Lower leg skin (tissue), 4 donors: Measurements from ENCODE around the gene SEC16A. TPM values are rescaled to one million over a fixed set of nuclear protein-coding genes. Genes with fewer than 3 reads are reported as not detected.

ENCODE experiments used
- DNase-seq, 2 donors: peaks; one replicate each; pipeline ENCODE4 v3.0.0-alpha.2; 2019; ENCODE audit warnings: low spot score in 2 of 2
- H3K4me3 ChIP-seq: fragments of 200-600 bp; sonication (generic); 2 replicates; pipeline ENCODE4 v1.5.1; 2017; ENCODE audit warnings: mild to moderate bottlenecking, low read depth; ENCODE audit not compliant: poor library complexity, severe bottlenecking
- POLR2A ChIP-seq, 2 donors: fragments of 450-650 bp; IDR thresholded peaks; one replicate each; pipeline ENCODE4 v1.6.1; 2016 to 2017; ENCODE audit warnings: antibody characterized with exemption in 2 of 2, mild to moderate bottlenecking in 1 of 2, moderate library complexity in 1 of 2
- WGBS, 2 donors: methylation state at CpG; one replicate each; pipeline ENCODE4 v1.1.5; 2018; 5-methylcytosine and 5-hydroxymethylcytosine counted together
- intact Hi-C: fragments of 100-400 bp; cut with DNase I; formaldehyde crosslinking; loops from one replicate; pipeline ENCODE4 v1.15.0; 2023; ENCODE audit warnings: low total_unique reads
- total RNA-seq, 4 donors: library from RNA; depleted of rRNA; stranded (reverse); fragments of >200 nt; gene quantifications; one replicate each; pipeline ENCODE4 v1.1.0, GENCODE V29; 2016
- TF ChIP-seq, protein P1 (sequence below), 3 donors: fragments of 450-650 bp; IDR thresholded peaks; one replicate each; pipeline ENCODE4 v1.5.1; 2016; ENCODE audit warnings: antibody characterized with exemption in 3 of 3, mild to moderate bottlenecking in 3 of 3, moderate library complexity in 2 of 3

SEC16A gene
- total RNA-seq, 4 donors from 2014 or later, result 58.4 to 77.8 (median 58.5) TPM

DNA sequence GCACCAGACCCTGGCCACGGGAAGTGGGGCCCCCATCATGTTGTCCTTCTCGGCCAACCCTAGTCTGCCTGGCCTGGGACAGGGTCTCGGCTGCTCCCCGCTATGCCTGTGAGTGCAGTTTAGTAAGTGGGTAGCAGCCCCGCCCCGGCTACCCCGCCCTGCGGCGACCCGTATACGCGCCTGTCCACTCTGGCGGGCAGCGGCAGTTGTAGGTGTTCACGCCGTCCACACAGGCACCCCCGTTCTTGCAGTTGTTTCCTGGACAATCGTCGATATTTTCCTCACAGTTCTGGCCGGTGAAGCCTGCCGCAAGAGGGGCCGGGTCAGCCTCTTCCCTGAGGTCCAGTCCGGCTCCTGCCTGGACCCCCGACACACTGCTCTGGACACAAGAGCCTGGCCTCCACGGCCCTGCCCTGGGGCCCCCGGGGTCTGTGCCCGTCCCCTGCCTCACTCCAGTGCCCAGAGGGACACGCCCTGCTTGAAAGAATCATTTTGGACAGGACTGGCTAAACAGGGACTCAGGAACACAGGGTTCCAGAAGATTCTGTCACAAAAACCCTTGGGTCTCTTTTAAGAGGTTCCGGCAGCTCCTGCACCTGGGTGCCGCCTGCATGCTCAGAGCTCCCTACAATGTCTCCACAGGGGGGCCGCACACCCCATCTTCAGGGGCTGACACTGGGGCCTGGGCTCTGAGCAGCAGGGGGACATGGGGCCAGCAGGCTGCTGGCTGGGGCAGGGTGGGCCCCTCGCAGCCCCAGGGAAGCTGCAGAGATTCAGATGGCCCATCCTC is 36.6 kb upstream of the SEC16A start:
- no peak overlapping the region for H3K4me3 ChIP-seq
- TF ChIP-seq, protein P1, sequence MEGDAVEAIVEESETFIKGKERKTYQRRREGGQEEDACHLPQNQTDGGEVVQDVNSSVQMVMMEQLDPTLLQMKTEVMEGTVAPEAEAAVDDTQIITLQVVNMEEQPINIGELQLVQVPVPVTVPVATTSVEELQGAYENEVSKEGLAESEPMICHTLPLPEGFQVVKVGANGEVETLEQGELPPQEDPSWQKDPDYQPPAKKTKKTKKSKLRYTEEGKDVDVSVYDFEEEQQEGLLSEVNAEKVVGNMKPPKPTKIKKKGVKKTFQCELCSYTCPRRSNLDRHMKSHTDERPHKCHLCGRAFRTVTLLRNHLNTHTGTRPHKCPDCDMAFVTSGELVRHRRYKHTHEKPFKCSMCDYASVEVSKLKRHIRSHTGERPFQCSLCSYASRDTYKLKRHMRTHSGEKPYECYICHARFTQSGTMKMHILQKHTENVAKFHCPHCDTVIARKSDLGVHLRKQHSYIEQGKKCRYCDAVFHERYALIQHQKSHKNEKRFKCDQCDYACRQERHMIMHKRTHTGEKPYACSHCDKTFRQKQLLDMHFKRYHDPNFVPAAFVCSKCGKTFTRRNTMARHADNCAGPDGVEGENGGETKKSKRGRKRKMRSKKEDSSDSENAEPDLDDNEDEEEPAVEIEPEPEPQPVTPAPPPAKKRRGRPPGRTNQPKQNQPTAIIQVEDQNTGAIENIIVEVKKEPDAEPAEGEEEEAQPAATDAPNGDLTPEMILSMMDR (IDR thresholded peaks at IDR 0.05), result no peak
- no peak for TF ChIP-seq POLR2A (IDR thresholded peaks at IDR 0.05)
- no peak for DNase-seq

DNA sequence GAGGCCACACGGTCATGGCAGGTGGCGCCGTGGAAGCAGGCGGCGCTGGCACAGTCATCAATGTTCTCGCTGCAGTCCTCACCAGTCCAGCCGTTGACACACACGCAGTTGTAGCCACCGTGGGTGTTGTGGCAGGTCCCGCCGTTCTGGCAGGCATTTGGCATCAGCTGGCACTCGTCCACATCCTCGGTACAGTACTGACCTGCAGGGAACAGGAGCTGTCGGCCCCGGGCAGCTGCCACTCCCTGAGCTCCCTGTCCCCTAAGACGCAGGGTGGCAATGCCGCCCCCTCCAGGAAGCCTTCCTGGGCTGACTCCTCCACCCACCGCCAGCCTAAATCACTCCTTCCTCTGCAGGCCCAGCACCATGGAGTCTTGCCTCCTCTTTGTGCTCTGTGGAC is 35.8 kb upstream of the SEC16A start:
- intact Hi-C loops, result no loop called here
- WGBS, 2 donors, result 76 to 86% methylated on average over 12 to 18 of the region's 18 CpGs
- no peak for DNase-seq
- no peak overlapping the region for H3K4me3 ChIP-seq
- TF ChIP-seq, protein P1 (IDR thresholded peaks at IDR 0.05), result no peak
- TF ChIP-seq POLR2A (IDR thresholded peaks at IDR 0.05), result no peak

More for the DNA sequence above, 36.6 kb upstream of the SEC16A start:
- 92 to 94% methylated on average over 31 to 32 of the region's 32 CpGs for WGBS, 2 donors
- intact Hi-C loops, result no loop called here

DNA sequence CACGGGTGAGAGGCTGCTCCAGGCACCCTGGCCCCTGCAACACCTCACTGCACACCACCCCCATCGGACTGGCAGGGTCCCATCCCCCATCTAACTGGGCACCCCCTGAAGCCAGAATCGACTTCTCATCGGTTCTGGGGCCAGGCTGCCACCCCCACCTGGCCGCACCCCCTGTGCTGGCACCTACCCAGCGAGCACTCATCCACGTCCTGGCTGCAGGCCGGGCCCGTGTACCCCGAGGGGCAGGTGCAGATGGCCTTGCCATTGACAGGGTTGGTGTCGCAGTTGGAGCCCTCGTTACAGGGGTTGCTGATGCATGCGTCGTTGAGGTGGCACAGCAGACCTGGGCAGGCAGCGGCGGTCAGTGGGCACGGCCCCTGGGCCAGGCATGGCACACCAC is 35.1 kb upstream of the SEC16A start:
- no peak for DNase-seq
- intact Hi-C loops, result no loop called here
- no peak overlapping the region for H3K4me3 ChIP-seq
- TF ChIP-seq, protein P1 (IDR thresholded peaks at IDR 0.05), result no peak
- no peak for TF ChIP-seq POLR2A (IDR thresholded peaks at IDR 0.05)
- 76 to 82% methylated on average over 10 of the region's 17 CpGs for WGBS, 2 donors

DNA sequence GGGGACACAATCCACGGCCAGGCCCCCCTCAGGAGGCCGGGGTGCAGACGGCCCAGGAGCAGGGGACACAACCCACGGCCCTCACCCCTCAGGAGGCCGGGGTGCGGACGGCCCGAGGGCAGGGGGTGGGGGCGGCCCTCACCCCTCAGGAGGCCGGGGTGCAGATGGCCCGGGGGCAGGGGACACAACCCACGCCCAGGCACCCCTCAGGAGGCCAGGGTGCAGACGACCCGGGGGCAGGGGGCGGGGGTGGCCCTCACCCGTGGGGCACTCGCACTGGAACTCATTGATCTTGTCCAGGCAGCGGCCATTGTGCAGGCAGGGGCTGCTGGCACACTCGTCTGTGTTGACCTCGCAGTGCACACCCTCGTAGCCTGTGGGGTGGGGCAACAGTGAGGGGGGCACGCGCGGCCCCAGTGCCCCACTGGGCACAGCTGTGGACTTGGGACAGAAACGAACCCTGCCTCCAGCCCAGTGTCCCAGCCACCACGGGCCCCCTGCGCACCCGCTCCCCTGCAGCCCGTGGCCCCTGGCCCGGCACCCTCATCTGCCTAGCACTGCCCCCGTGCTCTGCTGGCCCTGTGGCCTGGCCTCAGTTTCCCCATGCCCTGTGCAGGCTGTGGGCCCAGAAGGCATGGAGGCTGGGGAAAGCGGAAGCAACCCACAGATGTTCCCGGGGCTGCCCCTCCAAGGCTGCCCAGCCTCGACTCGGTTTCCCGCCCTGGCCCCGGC is 34.3 kb upstream of the SEC16A start:
- WGBS, 2 donors, result 89 to 95% methylated on average over 13 to 28 of the region's 37 CpGs
- TF ChIP-seq, protein P1 (IDR thresholded peaks at IDR 0.05), result no peak
- TF ChIP-seq POLR2A (IDR thresholded peaks at IDR 0.05), result no peak
- no peak for DNase-seq
- no peak overlapping the region for H3K4me3 ChIP-seq
- intact Hi-C loops, result no loop called here

DNA sequence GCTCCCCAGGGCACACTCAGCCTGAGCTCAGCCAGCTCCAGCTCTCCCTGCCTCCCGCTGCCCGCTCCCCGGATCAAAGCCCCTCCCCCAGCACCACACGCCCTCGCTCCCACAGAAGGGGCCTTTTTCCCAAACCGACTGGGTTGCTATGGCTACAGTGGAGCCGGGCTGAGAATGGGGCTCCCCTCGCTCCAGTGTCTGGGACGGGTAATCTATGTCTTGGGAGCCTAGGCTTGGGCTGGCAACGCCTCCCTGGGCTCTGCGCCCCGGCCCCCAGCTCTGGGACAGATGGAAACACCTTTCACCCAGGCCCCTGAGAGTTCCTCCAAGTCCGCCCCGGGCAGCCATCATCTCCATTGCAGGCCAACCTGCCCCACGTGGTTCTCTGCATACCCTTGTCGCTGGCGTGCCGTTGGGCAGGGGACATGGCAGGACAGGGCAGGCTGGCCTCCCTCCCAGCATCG is 33.4 kb upstream of the SEC16A start:
- no peak overlapping the region for H3K4me3 ChIP-seq
- 81 to 89% methylated on average over 14 to 18 of the region's 19 CpGs for WGBS, 2 donors
- DNase-seq, result no peak
- intact Hi-C loops, result no loop called here
- TF ChIP-seq POLR2A (IDR thresholded peaks at IDR 0.05), result no peak
- TF ChIP-seq, protein P1 (IDR thresholded peaks at IDR 0.05), result no peak
